SH-SY5Y (cell line): Measurements from ENCODE around the gene CCDC9.

ENCODE experiments used
- GATA2 ChIP-seq: IDR thresholded peaks from 2 replicates; pipeline ENCODE4 v1.6.1; 2011; ENCODE audit warnings: mild to moderate bottlenecking, low read depth, low read length
- GATA3 ChIP-seq: IDR thresholded peaks from 2 replicates; pipeline ENCODE4 v1.6.1; 2011; ENCODE audit warnings: low read depth, mild to moderate bottlenecking, low read length, moderate library complexity

GRCh38 chr19:47210180-47210490, 46.2 kb upstream of the CCDC9 start:
- TF ChIP-seq GATA2 (no peak), GATA3 (no peak)
